Keratinocyte (primary cell): ENCODE data around the gene ARL6IP4. TPM values are rescaled to one million over a fixed set of nuclear protein-coding genes. Genes with fewer than 3 reads are reported as not detected.
"Not testable (repeated sequence)": the region's sequence is repeated elsewhere in the genome, so short reads cannot be mapped to it uniquely, and the experiment has no call there.

ENCODE experiments used
- DNase-seq: peaks from one replicate; pipeline ENCODE4 v3.0.0-alpha.2; 2011; ENCODE audit warnings: low read depth, missing footprints, low spot score
- FAIRE-seq: peaks from 2 replicates; lab custom pipeline; 2011; peaks lifted over from hg19 to GRCh38; lab: Jason Lieb, UNC
- H2AFZ ChIP-seq: 2 replicates; pipeline ENCODE4 v1.6.0; 2012; ENCODE audit warnings: low read length, control low read depth, inconsistent platforms; ENCODE audit not compliant: control insufficient read depth
- H3K27ac ChIP-seq: 2 replicates; pipeline ENCODE4 v1.5.1; 2011; ENCODE audit warnings: low read length; ENCODE audit not compliant: control insufficient read depth, insufficient read depth
- H3K27me3 ChIP-seq: 3 replicates; pipeline ENCODE4 v1.6.0; 2011; ENCODE audit warnings: low read length; ENCODE audit not compliant: control insufficient read depth, insufficient read depth; ENCODE audit errors: extremely low read depth
- H3K36me3 ChIP-seq, 2 experiments: 2 replicates in 1 of 2; 3 replicates in 1 of 2; pipeline ENCODE4 v1.5.1; 2011; ENCODE audit warnings: low read length in 2 of 2, mild to moderate bottlenecking in 1 of 2; ENCODE audit not compliant: control insufficient read depth in 2 of 2, insufficient read depth in 2 of 2; ENCODE audit errors: extremely low read depth in 1 of 2
- H3K4me1 ChIP-seq: 3 replicates; pipeline ENCODE4 v1.5.1; 2011; ENCODE audit warnings: low read length; ENCODE audit not compliant: control insufficient read depth, insufficient read depth; ENCODE audit errors: extremely low read depth
- H3K4me2 ChIP-seq: 3 replicates; pipeline ENCODE4 v1.6.0; 2011; ENCODE audit warnings: low read depth, low read length; ENCODE audit not compliant: control insufficient read depth, insufficient read depth; ENCODE audit errors: extremely low read depth
- H3K4me3 ChIP-seq, 3 experiments: fragments of 200-600 bp in 1 of 3; sonication (generic) in 1 of 3; 2 replicates in 2 of 3; 3 replicates in 1 of 3; pipeline ENCODE4 v1.5.1; 2011 to 2016; ENCODE audit warnings: low read length in 3 of 3, mild to moderate bottlenecking in 3 of 3, control low read depth in 2 of 3, inconsistent platforms in 1 of 3, low read depth in 1 of 3, mixed read lengths in 1 of 3, mixed run types in 1 of 3, moderate library complexity in 1 of 3; ENCODE audit not compliant: control insufficient read depth in 2 of 3, insufficient read depth in 2 of 3; ENCODE audit errors: extremely low read depth in 1 of 3
- H3K79me2 ChIP-seq: 2 replicates; pipeline ENCODE4 v1.6.0; 2012; ENCODE audit warnings: low read length; ENCODE audit not compliant: control insufficient read depth, insufficient read depth
- H3K9ac ChIP-seq: 3 replicates; pipeline ENCODE4 v1.6.0; 2011; ENCODE audit warnings: low read length; ENCODE audit not compliant: control insufficient read depth, insufficient read depth; ENCODE audit errors: extremely low read depth
- H3K9me1 ChIP-seq: 3 replicates; pipeline ENCODE4 v1.6.0; 2011; ENCODE audit warnings: low read length; ENCODE audit not compliant: control insufficient read depth, insufficient read depth; ENCODE audit errors: extremely low read depth
- H3K9me3 ChIP-seq: 2 replicates; pipeline ENCODE4 v1.5.1; 2012; ENCODE audit warnings: low read depth, low read length; ENCODE audit not compliant: control insufficient read depth
- H4K20me1 ChIP-seq: 3 replicates; pipeline ENCODE4 v1.6.0; 2011; ENCODE audit warnings: low read length; ENCODE audit not compliant: control insufficient read depth, insufficient read depth; ENCODE audit errors: extremely low read depth
- CTCF ChIP-seq, 3 experiments: IDR thresholded peaks in 1 of 3; conservative IDR thresholded peaks in 1 of 3; optimal IDR thresholded peaks in 1 of 3; 2 replicates in 2 of 3; 3 replicates in 1 of 3; pipeline versions ENCODE3 to v1.5.1; 2011; ENCODE audit warnings: low read length in 3 of 3, mild to moderate bottlenecking in 3 of 3, moderate library complexity in 2 of 3, control low read depth in 1 of 3, inconsistent platforms in 1 of 3; ENCODE audit not compliant: insufficient read depth in 2 of 3; ENCODE audit errors: extremely low read depth in 1 of 3
- EZH2 ChIP-seq: IDR thresholded peaks from one replicate; pipeline ENCODE4 v1.6.1; 2012; ENCODE audit warnings: inconsistent platforms, mild to moderate bottlenecking, low read length, moderate library complexity
- dilution Hi-C: fragments of 300-500 bp; cut with MboI; formaldehyde crosslinking; loops from one replicate; pipeline ENCODE4 v1.7.0; 2020; ENCODE audit warnings: low sequenced_read_pairs; ENCODE audit not compliant: extremely low pct_ligation_motif_present
- polyA plus RNA-seq, 5 experiments: library from polyadenylated mRNA; depleted of rRNA in 3 of 5; stranded (reverse) in 3 of 5; stranded (forward) in 1 of 5; unstranded in 1 of 5; fragments of >200 nt; gene quantifications; 1 replicate in 1 of 5; 2 replicates in 3 of 5; 3 replicates in 1 of 5; pipeline versions ENCODE4 v1.2.1 to v1.2.3, GENCODE V29; 2011 to 2012; ENCODE audit warnings: missing spikeins in 2 of 5, low read depth in 1 of 5, low replicate concordance in 1 of 5

ARL6IP4 gene
- polyA plus RNA-seq, 1 donor (not counting 4 experiments of a cell fraction or from before 2014, with no cell fraction given), result 144 TPM

GRCh38 chr12:123011701-123012100 lies 31.2 kb downstream of the ARL6IP4 start:
- Histone ChIP-seq H3K9me1 (no peaks in the 10 kb centered on the region), H3K4me1 (no peaks in the 10 kb centered on the region), H3K36me3 (peaks cover 2 to 13% of the 10 kb centered on the region in 2 experiments), H3K4me3 (no peak overlapping the region), H3K79me2 (no peaks in the 10 kb centered on the region), H3K9ac (no peak overlapping the region), H3K4me2 (no peak overlapping the region), H3K27me3 (no peaks in the 10 kb centered on the region), H4K20me1 (no peaks in the 10 kb centered on the region), H3K27ac (no peak overlapping the region), H2AFZ (no peak overlapping the region), H3K9me3 (no peaks in the 10 kb centered on the region)
- dilution Hi-C loops, result no loop called here
- DNase-seq (no peak), FAIRE-seq (no peak)
- TF ChIP-seq EZH2, result no peak
- no peak for TF ChIP-seq CTCF (optimal IDR thresholded peaks at IDR 0.05 in 1 of 3, IDR thresholded peaks at IDR 0.05 in 1 of 3, conservative IDR thresholded peaks at IDR 0.05 in 1 of 3; ENCODE audit: extremely low read depth in 1 of 3, insufficient read depth in 2 of 3, low read length in 3 of 3)

GRCh38 chr12:123013185-123014095 lies 33.0 kb downstream of the ARL6IP4 start:
- no peak overlapping the region for H3K4me3 ChIP-seq
- FAIRE-seq (no peak), DNase-seq (no peak)
- no peak for TF ChIP-seq EZH2
- no peak for TF ChIP-seq CTCF (optimal IDR thresholded peaks at IDR 0.05 in 1 of 3, IDR thresholded peaks at IDR 0.05 in 1 of 3, conservative IDR thresholded peaks at IDR 0.05 in 1 of 3; ENCODE audit: extremely low read depth in 1 of 3, insufficient read depth in 2 of 3, low read length in 3 of 3)
- H3K9ac ChIP-seq, result no peak overlapping the region
- H3K27me3 ChIP-seq, result no peaks in the 10 kb centered on the region
- H3K9me1 ChIP-seq, result no peaks in the 10 kb centered on the region
- no peak overlapping the region for H3K27ac ChIP-seq
- H3K4me1 ChIP-seq, result no peaks in the 10 kb centered on the region
- dilution Hi-C loops, result no loop called here
- no peaks in the 10 kb centered on the region for H3K9me3 ChIP-seq
- no peaks in the 10 kb centered on the region for H4K20me1 ChIP-seq
- no peak overlapping the region for H3K4me2 ChIP-seq
- H3K79me2 ChIP-seq, result no peaks in the 10 kb centered on the region
- peaks cover 2 to 12% of the 10 kb centered on the region in 2 experiments for H3K36me3 ChIP-seq
- no peak overlapping the region for H2AFZ ChIP-seq

GRCh38 chr12:123014473-123014872 lies 34.0 kb downstream of the ARL6IP4 start:
- H3K4me2 ChIP-seq, H3K4me3 ChIP-seq, H3K9me1 ChIP-seq, FAIRE-seq, H3K4me1 ChIP-seq, H3K9me3 ChIP-seq, DNase-seq, H3K79me2 ChIP-seq, H3K36me3 ChIP-seq, H3K27ac ChIP-seq, H3K27me3 ChIP-seq, H4K20me1 ChIP-seq, H3K9ac ChIP-seq, dilution Hi-C loops, H2AFZ ChIP-seq: not testable (repeated sequence)
